IMR-90 (cell line): ENCODE results near the gene PLD5. TPM values are rescaled to one million over a fixed set of nuclear protein-coding genes. Genes with fewer than 3 reads are reported as not detected.

Experiments used
- ATAC-seq: fragments of 200-7000 bp; cut with Tn5 transposase; 2 replicates; pipeline ENCODE4 v1.9.1; 2020; ENCODE audit warnings: low read depth, mild to moderate bottlenecking, moderate library complexity
- BruUV-seq: library from RNA; stranded (reverse); fragments of 400-500 nt; replicated peaks from 2 replicates; lab custom pipeline; 2021; lab: Mats Ljungman, UMichigan
- CTCF ChIA-PET: fragments of 300-600 bp; formaldehyde crosslinking; extraction: SDS; loops from one replicate; lab custom pipeline; 2021; ENCODE audit warnings: antibody characterized with exemption; lab: Yijun Ruan, JAX
- POLR2A ChIA-PET: fragments of 300-600 bp; sonication (Branson Sonifier 250); formaldehyde crosslinking; loops from one replicate; lab custom pipeline; 2022; ENCODE audit warnings: antibody characterized with exemption; ENCODE audit not compliant: unreplicated experiment; lab: Charles Lee
- DNase-seq: peaks from one replicate; pipeline ENCODE4 v3.0.0; 2013
- H2AFZ ChIP-seq: replicated peaks from 2 replicates; pipeline ENCODE3; 2013; ENCODE audit warnings: low read length, mild to moderate bottlenecking; ENCODE audit not compliant: poor library complexity
- H2AK5ac ChIP-seq: 2 replicates; pipeline ENCODE4 v1.6.1; 2013; ENCODE audit warnings: low read depth, low read length, inconsistent platforms
- H2AK9ac ChIP-seq: replicated peaks from 2 replicates; pipeline ENCODE3; 2013; ENCODE audit warnings: mild to moderate bottlenecking, low read depth, low read length, moderate library complexity; ENCODE audit not compliant: poor library complexity
- H2BK120ac ChIP-seq: 2 replicates; pipeline ENCODE4 v1.6.1; 2013; ENCODE audit warnings: low read depth, low read length, inconsistent platforms
- H2BK15ac ChIP-seq: 3 replicates; pipeline ENCODE4 v1.6.1; 2013; ENCODE audit warnings: low read depth, low read length, inconsistent platforms
- H2BK20ac ChIP-seq: 2 replicates; pipeline ENCODE4 v1.6.1; 2013; ENCODE audit warnings: low read depth, mild to moderate bottlenecking, inconsistent platforms, low read length, moderate library complexity
- H2BK5ac ChIP-seq: 2 replicates; pipeline ENCODE4 v1.6.1; 2013; ENCODE audit warnings: mild to moderate bottlenecking, low read depth, low read length, inconsistent platforms; ENCODE audit not compliant: poor library complexity, severe bottlenecking
- H3K14ac ChIP-seq: replicated peaks from 2 replicates; pipeline ENCODE4 v1.6.1; 2013; ENCODE audit warnings: low read depth, low read length, inconsistent platforms
- H3K18ac ChIP-seq: 2 replicates; pipeline ENCODE4 v1.6.1; 2013; ENCODE audit warnings: low read depth, low read length, control low read depth
- H3K23ac ChIP-seq: 2 replicates; pipeline ENCODE4 v1.6.1; 2013; ENCODE audit warnings: low read depth, low read length, inconsistent platforms
- H3K27ac ChIP-seq: 2 replicates; pipeline ENCODE4 v1.5.1; 2013; ENCODE audit warnings: mild to moderate bottlenecking, control low read depth, low read length; ENCODE audit not compliant: insufficient read depth
- H3K27me3 ChIP-seq: 2 replicates; pipeline ENCODE4 v1.6.1; 2013; ENCODE audit warnings: low read length; ENCODE audit not compliant: control insufficient read depth, insufficient read depth
- H3K36me3 ChIP-seq: 2 replicates; pipeline ENCODE4 v1.6.1; 2013; ENCODE audit warnings: low read length, mixed read lengths; ENCODE audit not compliant: control insufficient read depth, insufficient read depth
- H3K4ac ChIP-seq: 2 replicates; pipeline ENCODE4 v1.6.1; 2013; ENCODE audit warnings: low read depth, low read length, inconsistent platforms
- H3K4me1 ChIP-seq: 2 replicates; pipeline ENCODE4 v1.6.1; 2013; ENCODE audit warnings: low read length, mixed read lengths; ENCODE audit not compliant: control insufficient read depth, insufficient read depth
- H3K4me2 ChIP-seq: 2 replicates; pipeline ENCODE4 v1.6.1; 2013; ENCODE audit warnings: low read depth, mild to moderate bottlenecking, control low read depth, low read length, moderate library complexity
- H3K4me3 ChIP-seq: 2 replicates; pipeline ENCODE4 v1.5.1; 2013; ENCODE audit warnings: low read depth, mild to moderate bottlenecking, control low read depth, low read length, moderate library complexity; ENCODE audit not compliant: insufficient read depth
- H3K56ac ChIP-seq: 2 replicates; pipeline ENCODE4 v1.6.1; 2013; ENCODE audit warnings: low read length, inconsistent platforms; ENCODE audit not compliant: insufficient read depth; ENCODE audit errors: extremely low read depth
- H3K79me1 ChIP-seq, 2 experiments: 2 replicates each; pipeline ENCODE4 v1.6.1; 2013; ENCODE audit warnings: low read length in 2 of 2, inconsistent platforms in 1 of 2, low read depth in 1 of 2
- H3K9ac ChIP-seq: 2 replicates; pipeline ENCODE4 v1.6.1; 2013; ENCODE audit warnings: low read depth, low read length, control low read depth
- H3K9me1 ChIP-seq: 2 replicates; pipeline ENCODE4 v1.6.1; 2013; ENCODE audit warnings: low read length, inconsistent platforms; ENCODE audit not compliant: insufficient read depth
- H3K9me3 ChIP-seq: 2 replicates; pipeline ENCODE4 v1.6.1; 2013; ENCODE audit warnings: low read length; ENCODE audit not compliant: control insufficient read depth, insufficient read depth
- H4K20me1 ChIP-seq: 2 replicates; pipeline ENCODE4 v1.6.1; 2013; ENCODE audit warnings: low read length, inconsistent platforms; ENCODE audit not compliant: insufficient read depth
- H4K5ac ChIP-seq: 2 replicates; pipeline ENCODE4 v1.6.1; 2013; ENCODE audit warnings: mild to moderate bottlenecking, low read depth, low read length, control low read depth
- H4K8ac ChIP-seq, 2 experiments: 2 replicates each; pipeline ENCODE4 v1.6.1; 2013; ENCODE audit warnings: low read depth in 2 of 2, low read length in 2 of 2, control low read depth in 1 of 2, inconsistent platforms in 1 of 2
- H4K91ac ChIP-seq: 2 replicates; pipeline ENCODE4 v1.6.1; 2013; ENCODE audit warnings: low read depth, low read length, inconsistent platforms; ENCODE audit not compliant: insufficient read depth
- BHLHE40 ChIP-seq: fragments of 150-350 bp; IDR thresholded peaks from 2 replicates; pipeline ENCODE4 v1.6.1; 2016; ENCODE audit warnings: mild to moderate bottlenecking, low read depth, low read length
- CEBPB ChIP-seq: IDR thresholded peaks from 2 replicates; pipeline ENCODE4 v1.6.1; 2012; ENCODE audit warnings: low read depth, low read length, improper control_type of control experiment
- CHD1 ChIP-seq: IDR thresholded peaks from 2 replicates; pipeline ENCODE4 v1.6.1; 2012; ENCODE audit warnings: low read depth, low read length, improper control_type of control experiment
- CTCF ChIP-seq: conservative IDR thresholded peaks from 2 replicates; pipeline ENCODE4 v1.5.1; 2012; ENCODE audit warnings: mild to moderate bottlenecking, low read depth, low read length, improper control_type of control experiment
- ELK1 ChIP-seq: fragments of 150-350 bp; IDR thresholded peaks from 2 replicates; pipeline ENCODE4 v1.6.1; 2016; ENCODE audit warnings: low read depth, mild to moderate bottlenecking, low read length, moderate library complexity, borderline replicate concordance
- FOS ChIP-seq: fragments of 150-350 bp; IDR thresholded peaks from 2 replicates; pipeline ENCODE4 v1.6.1; 2016; ENCODE audit warnings: low read depth, low read length
- MAFK ChIP-seq: IDR thresholded peaks from 2 replicates; pipeline ENCODE4 v1.6.1; 2012; ENCODE audit warnings: low read depth, low read length, improper control_type of control experiment
- MAZ ChIP-seq: IDR thresholded peaks from 2 replicates; pipeline ENCODE4 v1.6.1; 2012; ENCODE audit warnings: low read depth, mild to moderate bottlenecking, low read length, improper control_type of control experiment, moderate library complexity, borderline replicate concordance
- MXI1 ChIP-seq: IDR thresholded peaks from 2 replicates; pipeline ENCODE4 v1.6.1; 2012; ENCODE audit warnings: low read depth, mild to moderate bottlenecking, low read length, moderate library complexity, borderline replicate concordance
- NFE2L2 ChIP-seq: fragments of 150-350 bp; IDR thresholded peaks from 2 replicates; pipeline ENCODE4 v1.6.1; 2016; ENCODE audit warnings: low read depth, mild to moderate bottlenecking, low read length
- POLR2A ChIP-seq: IDR thresholded peaks from 2 replicates; pipeline ENCODE4 v1.6.1; 2012; ENCODE audit warnings: mild to moderate bottlenecking, low read depth, low read length
- RAD21 ChIP-seq: IDR thresholded peaks from 2 replicates; pipeline ENCODE4 v1.6.1; 2012; ENCODE audit warnings: low read length, improper control_type of control experiment
- RCOR1 ChIP-seq: IDR thresholded peaks from 2 replicates; pipeline ENCODE4 v1.6.1; 2012; ENCODE audit warnings: mild to moderate bottlenecking, low read length, improper control_type of control experiment; ENCODE audit not compliant: insufficient replicate concordance
- RFX5 ChIP-seq: IDR thresholded peaks from 2 replicates; pipeline ENCODE4 v1.8.0; 2012; ENCODE audit warnings: low read depth, mild to moderate bottlenecking, low read length, moderate library complexity
- SMC3 ChIP-seq: fragments of 150-350 bp; IDR thresholded peaks from 2 replicates; pipeline ENCODE4 v1.6.1; 2016; ENCODE audit warnings: low read depth, mild to moderate bottlenecking, antibody characterized with exemption, low read length, moderate library complexity
- USF2 ChIP-seq: fragments of 150-350 bp; IDR thresholded peaks from 2 replicates; pipeline ENCODE4 v1.6.1; 2017; ENCODE audit warnings: mild to moderate bottlenecking, antibody characterized with exemption, low read length, low read depth
- WGBS, 2 experiments: methylation state at CpG; one replicate each; pipeline versions ENCODE4 v1.1.5 to v1.1.7; 2013; ENCODE audit warnings: missing lambda C conversion rate in 2 of 2; ENCODE audit not compliant: insufficient read length in 1 of 2; ENCODE audit errors: extremely low coverage in 2 of 2; 5-methylcytosine and 5-hydroxymethylcytosine counted together
- dilution Hi-C: fragments of 300-500 bp; cut with HindIII; formaldehyde crosslinking; loops from one replicate; pipeline ENCODE4 v1.14.3; 2018; ENCODE audit warnings: low sequenced_read_pairs; ENCODE audit not compliant: unreplicated experiment
- in situ Hi-C: fragments of 300-500 bp; cut with MboI; formaldehyde crosslinking; loops from 3 replicates; pipeline ENCODE4 v1.14.3; 2019; ENCODE audit warnings: low sequenced_read_pairs, inconsistent platforms, mixed read lengths
- intact Hi-C: fragments of 100-400 bp; cut with micrococcal nuclease; formaldehyde crosslinking; loops from 2 replicates; pipeline ENCODE4 v1.10.0; 2022
- polyA plus RNA-seq, 3 experiments: library from polyadenylated mRNA; depleted of rRNA; stranded (reverse); fragments of >200 nt; gene quantifications; 2 replicates each; pipeline ENCODE4 v1.2.3, GENCODE V29; 2012; ENCODE audit warnings: low replicate concordance in 1 of 3
- total RNA-seq: library from RNA; depleted of rRNA; stranded (reverse); fragments of >200 nt; gene quantifications from 2 replicates; pipeline ENCODE4 v1.2.3, GENCODE V29; 2012

The PLD5 gene
- total and polyA plus RNA-seq, 2 of the 4 experiments (the other 2 are of a cell fraction) = not detected

GRCh38 chr1:242535986-242536385 lies 11.5 kb upstream of the PLD5 start:
- H3K27me3 ChIP-seq = no peaks in the 10 kb centered on the region
- no peak overlapping the region for H3K4ac ChIP-seq
- H3K4me3 ChIP-seq = no peak overlapping the region
- H3K79me1 ChIP-seq = no peaks in the 10 kb centered on the region
- POLR2A ChIA-PET = no interaction called here
- H2BK5ac ChIP-seq = no peak overlapping the region
- H4K91ac ChIP-seq = no peak overlapping the region
- no peak overlapping the region for H3K14ac ChIP-seq
- TF ChIP-seq RFX5 (no peak), CTCF (no peak), RCOR1 (no peak), MAZ (no peak), SMC3 (no peak), POLR2A (no peak), CHD1 (no peak), MXI1 (no peak), ELK1 (no peak), CEBPB (no peak), FOS (no peak), MAFK (no peak), USF2 (no peak), NFE2L2 (no peak), RAD21 (no peak), BHLHE40 (no peak)
- H2AK9ac ChIP-seq = no peak overlapping the region
- no peak for ATAC-seq
- no peak overlapping the region for H3K4me2 ChIP-seq
- H3K9me3 ChIP-seq = peaks cover 7% of the 10 kb centered on the region
- H3K27ac ChIP-seq = no peak overlapping the region
- no peak overlapping the region for H2BK20ac ChIP-seq
- H2AK5ac ChIP-seq = no peak overlapping the region
- intact Hi-C loops = no loop called here
- no peaks in the 10 kb centered on the region for H3K36me3 ChIP-seq
- DNase-seq = no peak
- H4K8ac ChIP-seq = no peak overlapping the region
- no peak overlapping the region for H3K23ac ChIP-seq
- CTCF ChIA-PET = no interaction called here
- 0% methylated on average over 1 of the region's 1 CpG; no CpG with 5 or more reads in 1 of the 2 experiments for WGBS, 2 experiments
- no peak overlapping the region for H4K5ac ChIP-seq
- no TSS peak for BruUV-seq
- no peak overlapping the region for H2AFZ ChIP-seq
- H3K56ac ChIP-seq = no peak overlapping the region
- no peaks in the 10 kb centered on the region for H4K20me1 ChIP-seq
- dilution Hi-C loops = no loop called here
- in situ Hi-C loops = no loop called here
- no peaks in the 10 kb centered on the region for H3K4me1 ChIP-seq
- H3K9me1 ChIP-seq = no peaks in the 10 kb centered on the region
- H3K18ac ChIP-seq = no peak overlapping the region
- no peak overlapping the region for H2BK120ac ChIP-seq
- H2BK15ac ChIP-seq = no peak overlapping the region
- H3K9ac ChIP-seq = no peak overlapping the region
